A673 (cell line): ENCODE data around the gene H19. TPM values are rescaled to one million over a fixed set of nuclear protein-coding genes. Genes with fewer than 3 reads are reported as not detected.

ENCODE experiments used
- BruUV-seq: library from RNA; stranded (reverse); fragments of 400-500 nt; replicated peaks from 2 replicates; lab custom pipeline; 2021; lab: Mats Ljungman, UMichigan
- CTCF ChIA-PET: fragments of 300-600 bp; sonication (Branson Sonifier 250); formaldehyde crosslinking; loops from one replicate; lab custom pipeline; 2022; ENCODE audit warnings: antibody characterized with exemption; lab: Charles Lee
- POLR2A ChIA-PET: fragments of 300-600 bp; sonication (Branson Sonifier 250); formaldehyde crosslinking; loops from one replicate; lab custom pipeline; 2022; ENCODE audit warnings: antibody characterized with exemption; ENCODE audit not compliant: low non-redundant PET; lab: Charles Lee
- DNase-seq: peaks from one replicate; pipeline ENCODE4 v3.0.0-alpha.2; 2015; ENCODE audit warnings: low spot score
- H3K27ac ChIP-seq: fragments of 200-600 bp; sonication (generic); 2 replicates; pipeline ENCODE4 v1.5.1; 2016; ENCODE audit warnings: mixed run types, low read depth, mild to moderate bottlenecking, mixed read lengths, antibody characterized with exemption, low read length; ENCODE audit not compliant: poor library complexity, severe bottlenecking
- H3K27me3 ChIP-seq: fragments of 200-600 bp; sonication (generic); replicated peaks from 2 replicates; pipeline ENCODE4 v1.6.1; 2017; ENCODE audit warnings: mixed run types, low read depth, mild to moderate bottlenecking, mixed read lengths, antibody characterized with exemption, low read length; ENCODE audit not compliant: insufficient read depth, poor library complexity
- H3K36me3 ChIP-seq: fragments of 200-600 bp; sonication (generic); 2 replicates; pipeline ENCODE4 v1.6.1; 2016; ENCODE audit warnings: mixed run types, mild to moderate bottlenecking, mixed read lengths, antibody characterized with exemption, low read length; ENCODE audit not compliant: insufficient read depth, poor library complexity, severe bottlenecking
- H3K4me1 ChIP-seq: fragments of 200-600 bp; sonication (generic); 2 replicates; pipeline ENCODE4 v1.6.1; 2017; ENCODE audit warnings: mixed run types, mild to moderate bottlenecking, mixed read lengths, antibody characterized with exemption, low read length; ENCODE audit not compliant: insufficient read depth, poor library complexity, severe bottlenecking
- H3K4me3 ChIP-seq: fragments of 200-600 bp; sonication (generic); 2 replicates; pipeline ENCODE4 v1.5.1; 2016; ENCODE audit warnings: low read depth, mixed run types, mild to moderate bottlenecking, mixed read lengths, low read length; ENCODE audit not compliant: poor library complexity, severe bottlenecking
- H3K9me3 ChIP-seq: fragments of 200-600 bp; sonication (generic); 2 replicates; pipeline ENCODE4 v1.6.1; 2016; ENCODE audit warnings: mixed run types, low read depth, mild to moderate bottlenecking, mixed read lengths, antibody characterized with exemption, low read length; ENCODE audit not compliant: poor library complexity, severe bottlenecking
- EZH2 ChIP-seq: fragments of 200-600 bp; sonication (generic); IDR thresholded peaks from 2 replicates; pipeline ENCODE4 v1.6.1; 2017; ENCODE audit warnings: borderline replicate concordance, low read depth, mild to moderate bottlenecking, mixed read lengths, antibody characterized with exemption, low read length; ENCODE audit not compliant: poor library complexity, severe bottlenecking
- intact Hi-C: fragments of 100-400 bp; cut with micrococcal nuclease; formaldehyde crosslinking; loops from one replicate; pipeline ENCODE4 v1.10.0; 2022; ENCODE audit not compliant: unreplicated experiment
- total RNA-seq: library from RNA; stranded (reverse); gene quantifications from 2 replicates; pipeline ENCODE4 v1.2.3, GENCODE V29; 2021
- TF ChIP-seq, protein P1 (sequence below): fragments of 300-800, 200-600 bp; sonication (generic); conservative IDR thresholded peaks from 2 replicates; pipeline ENCODE4 v1.5.1; 2017; ENCODE audit warnings: low read depth, mild to moderate bottlenecking, antibody characterized with exemption, low read length, moderate library complexity, mixed read lengths

Gene H19
- total RNA-seq, 1 experiment from 2014 or later, result not detected

DNA sequence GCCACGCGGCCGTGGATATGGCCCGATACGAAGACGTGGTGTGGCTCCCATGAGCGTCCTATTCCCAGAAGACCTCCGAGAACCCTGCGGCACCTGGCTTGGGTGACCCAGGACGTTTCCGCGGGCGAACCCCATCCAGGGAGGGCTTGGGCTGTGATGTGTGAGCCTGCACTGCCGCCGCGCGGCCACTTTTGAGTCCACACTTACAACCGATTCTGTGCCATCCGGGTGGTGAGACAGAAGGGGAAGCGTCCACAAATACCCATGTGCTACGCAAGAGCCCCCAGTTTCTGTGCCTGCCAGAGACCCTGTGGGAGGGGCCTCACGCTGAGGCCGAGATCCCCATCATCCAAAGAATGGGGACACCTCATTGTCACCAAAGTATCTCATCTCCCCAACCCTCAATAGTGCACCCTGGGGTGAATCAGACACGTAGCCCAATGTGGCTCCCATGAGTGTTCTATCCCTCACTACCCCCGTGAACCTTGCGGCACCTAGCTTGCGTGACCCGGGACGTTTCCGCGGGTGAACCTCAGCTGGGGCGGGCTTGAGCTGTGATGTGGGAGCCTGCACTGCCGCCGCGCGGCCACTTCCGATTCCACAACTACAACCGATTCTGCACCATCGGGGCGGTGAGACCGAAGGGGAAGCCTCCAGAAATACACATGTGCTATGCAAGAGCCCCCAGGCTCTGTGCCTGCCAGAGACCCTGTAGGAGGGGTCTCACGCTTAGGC lies 4.6 kb upstream of the H19 start:
- H3K27ac ChIP-seq, result no peak overlapping the region
- DNase-seq, result no peak
- TF ChIP-seq, protein P1, sequence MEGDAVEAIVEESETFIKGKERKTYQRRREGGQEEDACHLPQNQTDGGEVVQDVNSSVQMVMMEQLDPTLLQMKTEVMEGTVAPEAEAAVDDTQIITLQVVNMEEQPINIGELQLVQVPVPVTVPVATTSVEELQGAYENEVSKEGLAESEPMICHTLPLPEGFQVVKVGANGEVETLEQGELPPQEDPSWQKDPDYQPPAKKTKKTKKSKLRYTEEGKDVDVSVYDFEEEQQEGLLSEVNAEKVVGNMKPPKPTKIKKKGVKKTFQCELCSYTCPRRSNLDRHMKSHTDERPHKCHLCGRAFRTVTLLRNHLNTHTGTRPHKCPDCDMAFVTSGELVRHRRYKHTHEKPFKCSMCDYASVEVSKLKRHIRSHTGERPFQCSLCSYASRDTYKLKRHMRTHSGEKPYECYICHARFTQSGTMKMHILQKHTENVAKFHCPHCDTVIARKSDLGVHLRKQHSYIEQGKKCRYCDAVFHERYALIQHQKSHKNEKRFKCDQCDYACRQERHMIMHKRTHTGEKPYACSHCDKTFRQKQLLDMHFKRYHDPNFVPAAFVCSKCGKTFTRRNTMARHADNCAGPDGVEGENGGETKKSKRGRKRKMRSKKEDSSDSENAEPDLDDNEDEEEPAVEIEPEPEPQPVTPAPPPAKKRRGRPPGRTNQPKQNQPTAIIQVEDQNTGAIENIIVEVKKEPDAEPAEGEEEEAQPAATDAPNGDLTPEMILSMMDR, result no peak
- no peak for TF ChIP-seq EZH2
- no peaks in the 10 kb centered on the region for H3K4me1 ChIP-seq
- no peak overlapping the region for H3K4me3 ChIP-seq
- no TSS peak for BruUV-seq
- no peaks in the 10 kb centered on the region for H3K36me3 ChIP-seq
- POLR2A ChIA-PET, result no interaction called here
- intact Hi-C loops, result no loop called here
- H3K27me3 ChIP-seq, result no peaks in the 10 kb centered on the region
- CTCF ChIA-PET, result no interaction called here
- no peaks in the 10 kb centered on the region for H3K9me3 ChIP-seq

DNA sequence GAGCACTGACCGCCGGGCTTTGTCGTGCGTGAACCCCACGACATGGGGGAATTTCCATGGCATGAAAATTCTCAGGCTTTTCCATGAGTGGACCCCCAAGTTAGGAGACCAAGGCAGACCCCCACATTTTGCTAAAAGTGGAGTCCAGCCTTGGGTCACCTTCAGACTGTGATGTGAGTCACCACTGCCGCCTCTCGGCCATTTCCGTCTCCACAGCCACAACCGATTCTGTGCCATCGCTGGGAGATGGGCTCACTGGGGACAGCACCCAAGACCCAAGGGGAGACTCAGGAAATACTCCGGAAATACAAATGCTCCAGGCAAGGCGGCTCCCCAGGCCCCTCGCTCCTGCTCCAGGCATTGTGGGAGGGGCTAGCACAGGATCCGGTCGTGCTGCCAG lies 1.2 kb upstream of the H19 start:
- no peak for DNase-seq
- Histone ChIP-seq H3K36me3 (no peaks in the 10 kb centered on the region), H3K4me3 (no peak overlapping the region), H3K27me3 (no peaks in the 10 kb centered on the region), H3K9me3 (no peaks in the 10 kb centered on the region), H3K4me1 (no peaks in the 10 kb centered on the region), H3K27ac (no peak overlapping the region)
- ChIA-PET CTCF (no interaction called here), POLR2A (no interaction called here)
- no TSS peak for BruUV-seq
- intact Hi-C loops, result no loop called here
- TF ChIP-seq, protein P1, result no peak
- no peak for TF ChIP-seq EZH2

DNA sequence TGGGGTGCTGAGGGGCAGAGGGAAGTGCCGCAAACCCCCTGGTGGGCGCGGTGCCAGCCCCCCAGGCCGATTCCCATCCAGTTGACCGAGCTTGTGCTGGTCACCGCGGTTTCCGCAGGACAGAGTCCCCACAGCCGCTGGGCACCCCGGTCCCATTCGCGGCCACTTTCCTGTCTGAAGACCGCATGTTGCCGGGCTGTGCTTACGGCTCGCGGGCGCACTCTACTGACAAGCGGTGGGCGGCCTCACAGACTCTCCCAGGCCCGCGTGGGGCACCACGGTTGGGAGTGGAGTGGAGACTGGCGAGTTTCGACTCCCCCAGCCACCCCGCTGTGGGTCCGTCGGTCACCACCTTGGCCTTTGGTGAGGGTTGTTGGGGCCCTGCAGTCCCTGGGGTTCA lies 648 bp upstream of the H19 start:
- no TSS peak for BruUV-seq
- no peaks in the 10 kb centered on the region for H3K9me3 ChIP-seq
- intact Hi-C loops, result no loop called here
- H3K27me3 ChIP-seq, result no peaks in the 10 kb centered on the region
- ChIA-PET POLR2A (no interaction called here), CTCF (no interaction called here)
- H3K4me1 ChIP-seq, result no peaks in the 10 kb centered on the region
- H3K4me3 ChIP-seq, result no peak overlapping the region
- no peaks in the 10 kb centered on the region for H3K36me3 ChIP-seq
- no peak for DNase-seq
- TF ChIP-seq EZH2, result no peak
- TF ChIP-seq, protein P1, result no peak
- H3K27ac ChIP-seq, result no peak overlapping the region
